Measurements from ENCODE around the gene HPS4.

GRCh38 chr22:26442086-26442756 lies 41.4 kb downstream of the HPS4 start:
- TF ChIP-seq CTCF (IDR thresholded peaks at IDR 0.05) (no peak), POLR2A (IDR thresholded peaks at IDR 0.05) (no peak)
